Measurements from ENCODE around the gene PDSS2. TPM values are rescaled to one million over a fixed set of nuclear protein-coding genes. Genes with fewer than 3 reads are reported as not detected.

The PDSS2 gene
- 10 to 100 TPM in 2 of 4 donors, 1 to 10 TPM in 2; 6.5 to 14.8 (median 11.6) TPM for polyA plus RNA-seq
- long read RNA-seq, donor 1, transcript PDSS2-201 (4 exons, 1,236 nt) = major isoform, 7 of 9 reads
- long read RNA-seq, donor 1, partial matches to known transcripts = 0 of 9 reads
- long read RNA-seq, donor 1, other reads (novel, unspliced or antisense) = 0 of 9 reads
- long read RNA-seq, donor 2 = 0 reads
- long read RNA-seq, donor 3, partial matches to known transcripts = 0 of 2 reads
- long read RNA-seq, donor 3, other reads (novel, unspliced or antisense) = 0 of 2 reads
- long read RNA-seq, donor 4 = 0 reads
- long read RNA-seq, donor 5 = 0 reads
- long read RNA-seq, donor 6, partial matches to known transcripts = 0 of 2 reads
- long read RNA-seq, donor 6, other reads (novel, unspliced or antisense) = 0 of 2 reads
- long read RNA-seq, donor 7, partial matches to known transcripts = 0 of 2 reads
- long read RNA-seq, donor 7, other reads (novel, unspliced or antisense) = 0 of 2 reads
- long read RNA-seq, donor 8 = 0 reads
- long read RNA-seq, donor 9 = 0 reads
- long read RNA-seq, donor 10, partial matches to known transcripts = 0 of 5 reads
- long read RNA-seq, donor 10, other reads (novel, unspliced or antisense) = 0 of 5 reads

- H3K36me3 ChIP-seq (ENCODE audit: control insufficient read depth in 3 of 3, insufficient read depth in 2 of 3, low read depth in 1 of 3, low read length in 3 of 3) = peaks cover 0 to 5% (median 0%) of the 10 kb centered on the region in 3 donors
- 0% methylated on average over 40 to 46 of the region's 46 CpGs for WGBS, 3 donors
- no peaks in the 10 kb centered on the region for H3K4me1 ChIP-seq (ENCODE audit: control insufficient read depth in 3 of 3, insufficient read depth in 2 of 3, low read depth in 1 of 3, low read length in 2 of 3)
- H3K4me3 ChIP-seq (ENCODE audit: low read depth in 1 of 3, low read length in 3 of 3) = peak within 1 kb of the TSS; percentile 58 to 93 (median 68)
- peak within 1 kb of the TSS; percentile 84 to 98 (median 89) for H3K27ac ChIP-seq (ENCODE audit: low read depth in 1 of 3, low read length in 2 of 3)
- no peaks in the 10 kb centered on the region for H3K9me3 ChIP-seq (ENCODE audit: control insufficient read depth in 2 of 2, insufficient read depth in 1 of 2, low read depth in 1 of 2, low read length in 1 of 2)
- FAIRE-seq (no peak), DNase-seq (peak; percentile 99)
- peaks cover 0 to 5% (median 0%) of the 10 kb centered on the region in 3 donors for H3K27me3 ChIP-seq (ENCODE audit: control insufficient read depth in 3 of 3, insufficient read depth in 3 of 3, low read length in 3 of 3)
Observed at GRCh38 chr6:107459283-107460082, at the start of gene PDSS2. Gene PDSS2, minus strand, starts transcription at chr6:107459564. Its CDS starts 279 bp downstream, at chr6:107459285.

- Histone ChIP-seq H3K4me1 (ENCODE audit: control insufficient read depth in 3 of 3, insufficient read depth in 2 of 3, low read depth in 1 of 3, low read length in 2 of 3) (no peaks in the 10 kb centered on the region), H3K4me3 (ENCODE audit: low read depth in 1 of 3, low read length in 3 of 3) (no peak overlapping the region), H3K27me3 (ENCODE audit: control insufficient read depth in 3 of 3, insufficient read depth in 3 of 3, low read length in 3 of 3) (no peaks in the 10 kb centered on the region), H3K36me3 (ENCODE audit: control insufficient read depth in 3 of 3, insufficient read depth in 2 of 3, low read depth in 1 of 3, low read length in 3 of 3) (no peaks in the 10 kb centered on the region), H3K9me3 (ENCODE audit: control insufficient read depth in 2 of 2, insufficient read depth in 1 of 2, low read depth in 1 of 2, low read length in 1 of 2) (no peaks in the 10 kb centered on the region), H3K27ac (ENCODE audit: low read depth in 1 of 3, low read length in 2 of 3) (no peak overlapping the region)
- 33 to 79% (median 52%) methylated on average over 1 of the region's 1 CpG for WGBS, 3 donors
- FAIRE-seq (no peak), DNase-seq (peak in 1 of 2 donors; percentile 75)
Observed at GRCh38 chr6:107506145-107506544, 46.8 kb upstream of the PDSS2 start.

- 69 to 77% (median 74%) methylated on average over 4 of the region's 4 CpGs for WGBS, 3 donors
- Histone ChIP-seq H3K27me3 (ENCODE audit: control insufficient read depth in 3 of 3, insufficient read depth in 3 of 3, low read length in 3 of 3) (no peaks in the 10 kb centered on the region), H3K27ac (ENCODE audit: low read depth in 1 of 3, low read length in 2 of 3) (no peak overlapping the region), H3K36me3 (ENCODE audit: control insufficient read depth in 3 of 3, insufficient read depth in 2 of 3, low read depth in 1 of 3, low read length in 3 of 3) (no peaks in the 10 kb centered on the region), H3K4me1 (ENCODE audit: control insufficient read depth in 3 of 3, insufficient read depth in 2 of 3, low read depth in 1 of 3, low read length in 2 of 3) (no peaks in the 10 kb centered on the region), H3K4me3 (ENCODE audit: low read depth in 1 of 3, low read length in 3 of 3) (no peak overlapping the region), H3K9me3 (ENCODE audit: control insufficient read depth in 2 of 2, insufficient read depth in 1 of 2, low read depth in 1 of 2, low read length in 1 of 2) (no peaks in the 10 kb centered on the region)
- no peak for DNase-seq
- no peak for FAIRE-seq
Observed at GRCh38 chr6:107504270-107505026, 45.1 kb upstream of the PDSS2 start.

GRCh38 chr6:107496892-107497684 is 37.7 kb upstream of the PDSS2 start:
- peaks cover 0 to 5% (median 0%) of the 10 kb centered on the region in 3 donors for H3K4me1 ChIP-seq (ENCODE audit: control insufficient read depth in 3 of 3, insufficient read depth in 2 of 3, low read depth in 1 of 3, low read length in 2 of 3)
- H3K4me3 ChIP-seq (ENCODE audit: low read depth in 1 of 3, low read length in 3 of 3) = no peak overlapping the region
- no peak for FAIRE-seq
- 93 to 97% (median 93%) methylated on average over 1 of the region's 1 CpG for whole genome bisulfite sequencing, 3 donors
- no peaks in the 10 kb centered on the region for H3K36me3 ChIP-seq (ENCODE audit: control insufficient read depth in 3 of 3, insufficient read depth in 2 of 3, low read depth in 1 of 3, low read length in 3 of 3)
- no peak for DNase-seq
- H3K9me3 ChIP-seq (ENCODE audit: control insufficient read depth in 2 of 2, insufficient read depth in 1 of 2, low read depth in 1 of 2, low read length in 1 of 2) = no peaks in the 10 kb centered on the region
- peaks cover 0 to 12% (median 3%) of the 10 kb centered on the region in 3 donors for H3K27me3 ChIP-seq (ENCODE audit: control insufficient read depth in 3 of 3, insufficient read depth in 3 of 3, low read length in 3 of 3)
- H3K27ac ChIP-seq (ENCODE audit: low read depth in 1 of 3, low read length in 2 of 3) = no peak overlapping the region

- H3K9me3 ChIP-seq (ENCODE audit: control insufficient read depth in 2 of 2, insufficient read depth in 1 of 2, low read depth in 1 of 2, low read length in 1 of 2) = no peaks in the 10 kb centered on the region
- H3K27me3 ChIP-seq (ENCODE audit: control insufficient read depth in 3 of 3, insufficient read depth in 3 of 3, low read length in 3 of 3) = peaks cover 0 to 23% (median 4%) of the 10 kb centered on the region in 3 donors
- FAIRE-seq (no peak), DNase-seq (no peak)
- H3K4me1 ChIP-seq (ENCODE audit: control insufficient read depth in 3 of 3, insufficient read depth in 2 of 3, low read depth in 1 of 3, low read length in 2 of 3) = peaks cover 0 to 5% (median 2%) of the 10 kb centered on the region in 3 donors
- H3K4me3 ChIP-seq (ENCODE audit: low read depth in 1 of 3, low read length in 3 of 3) = no peak overlapping the region
- no peak overlapping the region for H3K27ac ChIP-seq (ENCODE audit: low read depth in 1 of 3, low read length in 2 of 3)
- no peaks in the 10 kb centered on the region for H3K36me3 ChIP-seq (ENCODE audit: control insufficient read depth in 3 of 3, insufficient read depth in 2 of 3, low read depth in 1 of 3, low read length in 3 of 3)
- WGBS, 3 donors = 53 to 67% (median 65%) methylated on average over 2 of the region's 2 CpGs
Observed at GRCh38 chr6:107495971-107496370, 36.6 kb upstream of the PDSS2 start.

- FAIRE-seq = no peak
- peak overlapping the region in 2 of 3 donors; percentile 22 to 51 for H3K27ac ChIP-seq (ENCODE audit: low read depth in 1 of 3, low read length in 2 of 3)
- H3K9me3 ChIP-seq (ENCODE audit: control insufficient read depth in 2 of 2, insufficient read depth in 1 of 2, low read depth in 1 of 2, low read length in 1 of 2) = no peaks in the 10 kb centered on the region
- peaks cover 0 to 10% (median 2%) of the 10 kb centered on the region in 3 donors for H3K4me1 ChIP-seq (ENCODE audit: control insufficient read depth in 3 of 3, insufficient read depth in 2 of 3, low read depth in 1 of 3, low read length in 2 of 3)
- no peaks in the 10 kb centered on the region for H3K36me3 ChIP-seq (ENCODE audit: control insufficient read depth in 3 of 3, insufficient read depth in 2 of 3, low read depth in 1 of 3, low read length in 3 of 3)
- peaks cover 4 to 29% (median 7%) of the 10 kb centered on the region in 3 donors for H3K27me3 ChIP-seq (ENCODE audit: control insufficient read depth in 3 of 3, insufficient read depth in 3 of 3, low read length in 3 of 3)
- no peak for DNase-seq
- H3K4me3 ChIP-seq (ENCODE audit: low read depth in 1 of 3, low read length in 3 of 3) = no peak overlapping the region
- WGBS, 3 donors = 40 to 75% (median 73%) methylated on average over 7 of the region's 7 CpGs
Observed at GRCh38 chr6:107495196-107495643, 35.9 kb upstream of the PDSS2 start.

- H3K4me3 ChIP-seq (ENCODE audit: low read depth in 1 of 3, low read length in 3 of 3) = no peak overlapping the region
- 53 to 67% (median 58%) methylated on average over 12 of the region's 12 CpGs for WGBS, 3 donors
- no peak for DNase-seq
Observed at GRCh38 chr6:107493158-107494057, 34.0 kb upstream of the PDSS2 start.

More at GRCh38 chr6:107493158-107494057, 34.0 kb upstream of the PDSS2 start:
- Histone ChIP-seq H3K4me1 (ENCODE audit: control insufficient read depth in 3 of 3, insufficient read depth in 2 of 3, low read depth in 1 of 3, low read length in 2 of 3) (peaks cover 0 to 10% (median 2%) of the 10 kb centered on the region in 3 donors), H3K27ac (ENCODE audit: low read depth in 1 of 3, low read length in 2 of 3) (peak overlapping the region in 2 of 3 donors; percentile 14 to 18), H3K36me3 (ENCODE audit: control insufficient read depth in 3 of 3, insufficient read depth in 2 of 3, low read depth in 1 of 3, low read length in 3 of 3) (no peaks in the 10 kb centered on the region), H3K9me3 (ENCODE audit: control insufficient read depth in 2 of 2, insufficient read depth in 1 of 2, low read depth in 1 of 2, low read length in 1 of 2) (no peaks in the 10 kb centered on the region), H3K27me3 (ENCODE audit: control insufficient read depth in 3 of 3, insufficient read depth in 3 of 3, low read length in 3 of 3) (peaks cover 6 to 42% (median 7%) of the 10 kb centered on the region in 3 donors)
- FAIRE-seq = no peak

All from small intestine (tissue), 16 donors.